K562 (cell line): ENCODE measurements around the gene TREH. TPM values are rescaled to one million over a fixed set of nuclear protein-coding genes. Genes with fewer than 3 reads are reported as not detected.

Experiments
- ATAC-seq: fragments of 200-7000 bp; cut with Tn5 transposase; 3 replicates; pipeline ENCODE4 v1.9.1; 2020; ENCODE audit warnings: moderate library complexity
- BruUV-seq: library from RNA; stranded (reverse); fragments of 400-500 nt; replicated peaks from 2 replicates; lab custom pipeline; 2021; lab: Mats Ljungman, UMichigan
- CTCF ChIA-PET: fragments of 300-600 bp; formaldehyde crosslinking; extraction: SDS; loops from one replicate; lab custom pipeline; 2021; ENCODE audit warnings: low intra/inter-chr PET ratio; lab: Yijun Ruan, JAX
- POLR2A ChIA-PET: fragments of 300-600, 350-650 bp; sonication (Branson Sonifier 250); formaldehyde crosslinking; extraction: SDS; loops from one replicate; lab custom pipeline; 2021; ENCODE audit warnings: antibody characterized with exemption, inconsistent platforms; lab: Yijun Ruan, JAX
- DNase-seq, 4 experiments: peaks; one replicate each; pipeline versions ENCODE4 v3.0.0 to v3.0.0-alpha.2; 2011 to 2018; ENCODE audit warnings: low spot score in 3 of 4, mixed read lengths in 3 of 4; ENCODE audit errors: extremely low read depth in 1 of 4
- FAIRE-seq: peaks from 2 replicates; lab custom pipeline; 2011; peaks lifted over from hg19 to GRCh38; lab: Jason Lieb, UNC
- H2AFZ ChIP-seq: 2 replicates; pipeline ENCODE4 v1.6.0; 2011; ENCODE audit warnings: low read depth, low read length, control low read depth, inconsistent platforms
- H3K27ac ChIP-seq: fragments of 200-600 bp; 3 replicates; pipeline ENCODE4 v1.8.0; 2011; ENCODE audit warnings: low read depth, mild to moderate bottlenecking, control low read depth, inconsistent platforms, low read length, moderate library complexity, mixed read lengths; ENCODE audit errors: extremely low read depth
- H3K27me3 ChIP-seq, 2 experiments: fragments of 300-600 bp in 1 of 2; 2 replicates in 1 of 2; 3 replicates in 1 of 2; pipeline versions ENCODE4 v1.6.0 to v1.8.0; 2011; ENCODE audit warnings: inconsistent platforms in 2 of 2, low read length in 2 of 2, mild to moderate bottlenecking in 1 of 2, mixed read lengths in 1 of 2, moderate library complexity in 1 of 2; ENCODE audit not compliant: control insufficient read depth in 2 of 2, insufficient read depth in 2 of 2
- H3K36me3 ChIP-seq: fragments of 300-600 bp; 3 replicates; pipeline ENCODE4 v1.8.0; 2011; ENCODE audit warnings: mild to moderate bottlenecking, low read length, inconsistent platforms; ENCODE audit not compliant: control insufficient read depth, insufficient read depth
- H3K4me1 ChIP-seq, 2 experiments: fragments of 200-600 bp in 1 of 2; replicated peaks in 1 of 2; 2 replicates in 1 of 2; 3 replicates in 1 of 2; pipeline versions ENCODE4 v1.5.1 to v1.8.0; 2011; ENCODE audit warnings: inconsistent platforms in 2 of 2, low read length in 2 of 2, mild to moderate bottlenecking in 1 of 2, mixed read lengths in 1 of 2, moderate library complexity in 1 of 2; ENCODE audit not compliant: control insufficient read depth in 2 of 2, insufficient read depth in 2 of 2
- H3K4me2 ChIP-seq: 2 replicates; pipeline ENCODE4 v1.6.1; 2011; ENCODE audit warnings: low read length, control low read depth, inconsistent platforms, mixed read lengths; ENCODE audit not compliant: insufficient read depth
- H3K4me3 ChIP-seq: fragments of 200-600 bp; sonication (generic), shearing (Covaris generic); 2 replicates; pipeline ENCODE4 v1.5.1; 2016; ENCODE audit warnings: control low read depth, inconsistent platforms
- H3K79me2 ChIP-seq: fragments of 200-600 bp; 3 replicates; pipeline ENCODE4 v1.8.0; 2011; ENCODE audit warnings: low read length, inconsistent platforms; ENCODE audit not compliant: control insufficient read depth, insufficient read depth
- H3K9ac ChIP-seq, 2 experiments: 2 replicates each; pipeline versions ENCODE4 v1.6.0 to v1.6.1; 2011; ENCODE audit warnings: low read depth in 2 of 2, low read length in 2 of 2, control low read depth in 1 of 2, inconsistent platforms in 1 of 2, mild to moderate bottlenecking in 1 of 2, mixed read lengths in 1 of 2; ENCODE audit not compliant: insufficient read depth in 1 of 2
- H3K9me1 ChIP-seq: one replicate; pipeline ENCODE4 v1.6.0; 2011; ENCODE audit warnings: inconsistent platforms, mild to moderate bottlenecking, low read length, moderate library complexity; ENCODE audit not compliant: control insufficient read depth, insufficient read depth
- H3K9me3 ChIP-seq: replicated peaks from 2 replicates; pipeline ENCODE4 v1.5.1; 2011; ENCODE audit warnings: low read depth, low read length, inconsistent platforms; ENCODE audit not compliant: control insufficient read depth, insufficient read depth
- H4K20me1 ChIP-seq: replicated peaks from 2 replicates; pipeline ENCODE4 v1.6.1; 2011; ENCODE audit warnings: low read length, inconsistent platforms, mixed read lengths; ENCODE audit not compliant: control insufficient read depth, insufficient read depth
- BMI1 ChIP-seq: fragments of 150-350 bp; IDR thresholded peaks from 2 replicates; pipeline ENCODE4 v1.6.1; 2014; ENCODE audit warnings: low read length
- CBX8 ChIP-seq: fragments of 200-600 bp; sonication (generic); IDR thresholded peaks from 2 replicates; pipeline ENCODE4 v1.6.1; 2012; ENCODE audit warnings: borderline replicate concordance, mixed run types, low read depth, mild to moderate bottlenecking, moderate library complexity, mixed read lengths, low read length, control low read depth, inconsistent platforms; ENCODE audit not compliant: poor library complexity, severe bottlenecking; ENCODE audit errors: extremely low read depth
- CSDE1 ChIP-seq, 2 experiments: fragments of 450-650 bp; IDR thresholded peaks; 2 replicates each; pipeline ENCODE4 v1.6.1; 2016; ENCODE audit warnings: mild to moderate bottlenecking in 1 of 2
- CTBP1 ChIP-seq: fragments of 450-650 bp; IDR thresholded peaks from 2 replicates; pipeline ENCODE4 v1.6.1; 2016; ENCODE audit warnings: borderline replicate concordance
- KDM1A ChIP-seq, 2 experiments: fragments of 450-650 bp; IDR thresholded peaks; 2 replicates each; pipeline ENCODE4 v1.6.1; 2016; ENCODE audit warnings: mild to moderate bottlenecking in 2 of 2
- MXI1 ChIP-seq: IDR thresholded peaks from 2 replicates; pipeline ENCODE4 v1.6.1; 2011; ENCODE audit warnings: low read depth, mild to moderate bottlenecking, improper control_type of control experiment, low read length
- MYNN ChIP-seq, 2 experiments: sonication (generic); formaldehyde crosslinking in 1 of 2; IDR thresholded peaks; 2 replicates each; pipeline versions ENCODE4 v1.5.0 to v1.6.1; 2016 to 2020; ENCODE audit warnings: antibody characterized with exemption in 1 of 2, missing genetic modification reagents in 1 of 2
- NFE2 ChIP-seq: IDR thresholded peaks from 2 replicates; pipeline ENCODE4 v1.6.1; 2014; ENCODE audit warnings: antibody characterized with exemption, low read depth
- PML ChIP-seq: IDR thresholded peaks from 2 replicates; pipeline ENCODE4 v1.6.1; 2012; ENCODE audit warnings: low read length, inconsistent platforms
- RCOR1 ChIP-seq, 2 experiments: IDR thresholded peaks; 2 replicates each; pipeline ENCODE4 v1.6.1; 2012; ENCODE audit warnings: low read depth in 2 of 2, low read length in 2 of 2, borderline replicate concordance in 1 of 2, improper control_type of control experiment in 1 of 2
- RFX1 ChIP-seq: fragments of 450-650 bp; IDR thresholded peaks from 2 replicates; pipeline ENCODE4 v1.6.1; 2016; ENCODE audit warnings: mild to moderate bottlenecking, moderate library complexity
- SMC3 ChIP-seq: conservative IDR thresholded peaks from 2 replicates; pipeline ENCODE4 v1.6.1; 2011; ENCODE audit warnings: low read depth, low read length, improper control_type of control experiment; ENCODE audit not compliant: insufficient read depth
- ZNF384 ChIP-seq: IDR thresholded peaks from 2 replicates; pipeline ENCODE4 v1.6.1; 2012; ENCODE audit warnings: low read depth, low read length, improper control_type of control experiment
- WGBS: fragments of 100-300 bp; shearing (Covaris generic); methylation state at CpG from one replicate; pipeline ENCODE4 v1.1.6; 2016; ENCODE audit warnings: low coverage, mixed read lengths; ENCODE audit not compliant: insufficient coverage; ENCODE audit errors: missing lambda C conversion rate; 5-methylcytosine and 5-hydroxymethylcytosine counted together
- in situ Hi-C: fragments of 300-500 bp; cut with MboI; formaldehyde crosslinking; loops from 4 replicates; pipeline ENCODE4 v1.15.0; 2018; ENCODE audit warnings: inconsistent platforms, mixed read lengths
- intact Hi-C: fragments of 100-400 bp; cut with micrococcal nuclease; formaldehyde crosslinking; loops from 2 replicates; pipeline ENCODE4 v1.14.2; 2022
- polyA plus RNA-seq, 8 experiments: library from polyadenylated mRNA; depleted of rRNA in 4 of 8; stranded (reverse) in 5 of 8; unstranded in 3 of 8; fragments of >200 nt; fragmentation: Nextera tagmentation in 2 of 8; fragmentation: Illumina TruSeq in 1 of 8; extraction: Ambion mirVana in 2 of 8; extraction: Trizol in 1 of 8; gene quantifications; 2 replicates each; pipeline versions ENCODE4 v1.2.1 to v1.2.3, GENCODE V29; 2011 to 2014; ENCODE audit warnings: inconsistent platforms in 1 of 8, missing spikeins in 1 of 8
- total RNA-seq, 7 experiments: library from RNA; depleted of rRNA in 6 of 7; stranded (reverse); fragments of >200 nt in 6 of 7; fragmentation: Illumina TruSeq in 2 of 7; extraction: Trizol in 2 of 7; gene quantifications; 2 replicates each; pipeline versions ENCODE4 v1.2.1 to v1.2.3, GENCODE V29; 2011 to 2021; ENCODE audit warnings: low replicate concordance in 1 of 7
- TF ChIP-seq, protein P1 (sequence below): fragments of 450-650 bp; formaldehyde crosslinking; conservative IDR thresholded peaks from 2 replicates; pipeline ENCODE4 v1.4.0; 2022; ENCODE audit warnings: mild to moderate bottlenecking, missing genetic modification characterization
- TF ChIP-seq, protein P2 (sequence below), 2 experiments: IDR thresholded peaks in 1 of 2; conservative IDR thresholded peaks in 1 of 2; 2 replicates each; pipeline ENCODE4 v1.6.1; 2016; ENCODE audit warnings: low read depth in 2 of 2, mild to moderate bottlenecking in 1 of 2, missing compliant biosample characterization in 1 of 2, missing genetic modification characterization in 1 of 2, moderate library complexity in 1 of 2

The TREH gene
- total and polyA plus RNA-seq, 9 of the 15 experiments (the other 6 are each of a cell fraction or from before 2014, with no cell fraction given), result 0.09 to 0.20 (median 0.11) TPM; not detected in 6

DNA sequence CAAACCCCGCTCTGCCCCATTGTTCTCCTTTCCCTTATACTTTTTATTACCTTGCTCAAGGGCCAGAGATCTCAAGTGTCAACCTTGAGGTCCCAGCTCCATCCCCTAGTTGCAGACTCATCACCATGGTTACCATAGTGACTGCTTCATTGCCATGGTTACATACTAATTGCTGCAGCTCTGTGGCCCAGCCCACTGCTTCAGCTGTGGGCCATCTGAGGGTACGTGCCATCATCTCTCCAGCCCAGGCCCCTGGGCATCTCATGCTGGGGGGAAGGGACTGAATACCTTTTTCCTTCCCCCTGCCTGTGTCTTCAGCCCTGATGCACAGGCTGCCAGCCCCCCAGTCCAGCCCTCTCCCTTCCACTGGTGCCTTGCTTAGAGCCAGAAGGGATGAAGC, 22.2 kb downstream of the TREH start:
- H4K20me1 ChIP-seq, result no peaks in the 10 kb centered on the region
- ChIA-PET POLR2A (interaction anchor here (1.0 to 1.6 kb wide), 4 partner anchors 10 to 272 kb away, joined by 3 to 4 read pairs (median 4); no protein-coding TSS in a partner anchor), CTCF (interaction anchor here (4.4 kb wide), 1 partner anchor 62 kb away, joined by 40 read pairs; no protein-coding TSS in a partner anchor)
- 85% methylated on average over 2 of the region's 2 CpGs for WGBS
- DNase-seq (peak; percentile 32 to 54 (median 44)), ATAC-seq (no peak), FAIRE-seq (no peak)
- H3K9ac ChIP-seq, result no peak overlapping the region
- no peaks in the 10 kb centered on the region for H3K9me3 ChIP-seq
- H2AFZ ChIP-seq, result no peak overlapping the region
- intact Hi-C loops, result loop anchor here (10.0 kb wide), 1 partner anchor 298 kb away; the partner anchor contains the start of gene UPK2
- in situ Hi-C loops, result no loop called here
- no peak overlapping the region for H3K27ac ChIP-seq
- TF ChIP-seq SMC3 (no peak), BMI1 (peak; percentile 69; the same call in 1 of the 2 replicates), CTBP1 (peak; percentile 83), MYNN (IDR thresholded peaks at IDR 0.05) (peak; percentile 67; the same call in 1 of the 2 replicates), MYNN (CRISPR knock-in tag; IDR thresholded peaks at IDR 0.05) (no peak), CSDE1 (IDR thresholded peaks at IDR 0.05) (peak in 1 of 2 experiments; percentile 72; a peak in 2 of 4 replicates), CBX8 (no peak), RCOR1 (IDR thresholded peaks at IDR 0.05; ENCODE audit: borderline replicate concordance in 1 of 2, low read depth in 2 of 2, low read length in 2 of 2) (peak in 1 of 2 experiments; percentile 86; a peak in 2 of 4 replicates), KDM1A (IDR thresholded peaks at IDR 0.05) (peak; percentile 35 to 48; a peak in 1 of 4 replicates), PML (no peak), ZNF384 (no peak), NFE2 (peak; percentile 30; the same call in 1 of the 2 replicates), MXI1 (0 out of 2 replicates have a peak, but pooled peaks have one; percentile 48), RFX1 (peak; percentile 96)
- TF ChIP-seq, protein P1, sequence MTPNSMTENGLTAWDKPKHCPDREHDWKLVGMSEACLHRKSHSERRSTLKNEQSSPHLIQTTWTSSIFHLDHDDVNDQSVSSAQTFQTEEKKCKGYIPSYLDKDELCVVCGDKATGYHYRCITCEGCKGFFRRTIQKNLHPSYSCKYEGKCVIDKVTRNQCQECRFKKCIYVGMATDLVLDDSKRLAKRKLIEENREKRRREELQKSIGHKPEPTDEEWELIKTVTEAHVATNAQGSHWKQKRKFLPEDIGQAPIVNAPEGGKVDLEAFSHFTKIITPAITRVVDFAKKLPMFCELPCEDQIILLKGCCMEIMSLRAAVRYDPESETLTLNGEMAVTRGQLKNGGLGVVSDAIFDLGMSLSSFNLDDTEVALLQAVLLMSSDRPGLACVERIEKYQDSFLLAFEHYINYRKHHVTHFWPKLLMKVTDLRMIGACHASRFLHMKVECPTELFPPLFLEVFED, result no peak
- TF ChIP-seq, protein P2, sequence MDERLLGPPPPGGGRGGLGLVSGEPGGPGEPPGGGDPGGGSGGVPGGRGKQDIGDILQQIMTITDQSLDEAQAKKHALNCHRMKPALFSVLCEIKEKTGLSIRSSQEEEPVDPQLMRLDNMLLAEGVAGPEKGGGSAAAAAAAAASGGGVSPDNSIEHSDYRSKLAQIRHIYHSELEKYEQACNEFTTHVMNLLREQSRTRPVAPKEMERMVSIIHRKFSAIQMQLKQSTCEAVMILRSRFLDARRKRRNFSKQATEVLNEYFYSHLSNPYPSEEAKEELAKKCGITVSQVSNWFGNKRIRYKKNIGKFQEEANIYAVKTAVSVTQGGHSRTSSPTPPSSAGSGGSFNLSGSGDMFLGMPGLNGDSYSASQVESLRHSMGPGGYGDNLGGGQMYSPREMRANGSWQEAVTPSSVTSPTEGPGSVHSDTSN (CRISPR knock-in tag; IDR thresholded peaks at IDR 0.05; ENCODE audit: low read depth), result no peak
- TF ChIP-seq, protein P2 (tag; conservative IDR thresholded peaks at IDR 0.05; ENCODE audit: low read depth), result no peak
- no TSS peak for BruUV-seq
- H3K36me3 ChIP-seq, result peaks cover 5% of the 10 kb centered on the region; the same call in 2 of the 3 replicates
- H3K9me1 ChIP-seq, result peaks cover 9% of the 10 kb centered on the region
- H3K79me2 ChIP-seq, result no peaks in the 10 kb centered on the region
- no peak overlapping the region for H3K4me2 ChIP-seq
- H3K27me3 ChIP-seq, result no peaks in the 10 kb centered on the region
- H3K4me1 ChIP-seq, result peaks cover 0 to 30% of the 10 kb centered on the region in 2 experiments; a peak in 2 of 5 replicates
- no peak overlapping the region for H3K4me3 ChIP-seq
